Heart left ventricle (tissue), 13 donors: ENCODE data around the gene RNU5D-1.

ENCODE experiments used
- POLR2A ChIP-seq, 2 donors: fragments of 450-650 bp; IDR thresholded peaks; one replicate each; pipeline ENCODE4 v1.6.1; 2017; ENCODE audit warnings: antibody characterized with exemption in 2 of 2, mild to moderate bottlenecking in 2 of 2, moderate library complexity in 2 of 2
- TF ChIP-seq, protein P1 (sequence below), 12 donors: fragments of 200-600 bp; sonication (generic) in 4 of 12; IDR thresholded peaks; one replicate each; pipeline versions ENCODE4 v1.5.0 to v1.8.0; 2018 to 2022; ENCODE audit warnings: antibody characterized with exemption in 12 of 12, mild to moderate bottlenecking in 5 of 12
- donor health status: ischemic (EF 13 %, LVEDD 7.1; RV severe dilation, severe dysfunction).
- donor health status: DM: no; HTN: yes; CAD: no.
- donor health status: DM: no; HTN: no; CAD: no.
- donor health status: ischemic (EF 25% LVEDD 6.9; RV normal size, moderate dysfunction).
- donor health status: ischemic (EF 25% LVEDD 5.7; RV mildly dilated, moderate dysfunction).
- donor health status: ischemic (EF 35%, LVEDD 5.7; RV mildly dilated, moderate dysfunction).
- donor health status: nonischemic (EF 11% LVEDD 7.7; RV severe dilation, severe dysfunction).
- donor health status: DM: yes; HTN: yes; CAD: no.
- donor health status: PGD.
- donor health status: ischemic (EF 29% LVEDD 5.4; RV normal size, mild dysfunction).
- donor health status: nonischemic (EF 23%, LVEDD 6.1; RV moderate dilation, normal function).

DNA sequence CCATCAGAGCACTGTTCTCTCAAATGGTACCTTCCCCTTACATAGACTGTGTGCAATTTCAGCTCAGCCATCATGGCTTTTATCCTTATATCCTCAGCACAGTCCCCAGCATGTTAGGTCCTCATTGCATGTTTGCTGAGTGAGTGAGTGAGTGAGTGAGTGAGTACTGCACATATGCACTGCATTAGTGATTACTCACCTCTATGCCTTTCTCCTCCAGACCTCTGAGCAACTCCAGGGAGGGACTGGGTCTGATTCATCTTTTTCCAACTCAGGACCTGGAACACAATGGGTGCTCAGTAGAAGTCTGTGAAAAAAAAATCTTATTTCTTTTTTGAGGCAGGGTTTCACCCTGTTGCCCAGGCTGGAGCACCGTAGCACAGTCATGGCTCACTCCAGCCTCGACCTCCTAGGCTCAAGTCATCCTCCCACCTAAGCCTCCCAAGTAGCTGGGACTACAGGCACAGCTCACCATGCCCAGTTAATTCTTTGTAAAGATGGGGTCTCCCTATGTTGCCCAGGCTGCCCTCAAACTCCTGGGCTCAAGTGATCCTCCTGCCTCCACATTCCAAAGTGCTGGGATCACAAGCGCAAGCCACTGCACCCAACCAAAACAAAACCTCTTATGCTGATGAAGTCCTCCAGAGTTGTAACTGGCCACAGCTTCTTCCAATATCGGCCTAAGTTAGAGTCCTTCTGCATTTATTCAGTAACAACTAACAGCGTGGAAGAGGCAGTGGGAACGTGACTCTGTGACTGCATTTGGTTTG, 23.7 kb downstream of the RNU5D-1 start:
- TF ChIP-seq POLR2A (IDR thresholded peaks at IDR 0.05), result no peak
- TF ChIP-seq, protein P1, sequence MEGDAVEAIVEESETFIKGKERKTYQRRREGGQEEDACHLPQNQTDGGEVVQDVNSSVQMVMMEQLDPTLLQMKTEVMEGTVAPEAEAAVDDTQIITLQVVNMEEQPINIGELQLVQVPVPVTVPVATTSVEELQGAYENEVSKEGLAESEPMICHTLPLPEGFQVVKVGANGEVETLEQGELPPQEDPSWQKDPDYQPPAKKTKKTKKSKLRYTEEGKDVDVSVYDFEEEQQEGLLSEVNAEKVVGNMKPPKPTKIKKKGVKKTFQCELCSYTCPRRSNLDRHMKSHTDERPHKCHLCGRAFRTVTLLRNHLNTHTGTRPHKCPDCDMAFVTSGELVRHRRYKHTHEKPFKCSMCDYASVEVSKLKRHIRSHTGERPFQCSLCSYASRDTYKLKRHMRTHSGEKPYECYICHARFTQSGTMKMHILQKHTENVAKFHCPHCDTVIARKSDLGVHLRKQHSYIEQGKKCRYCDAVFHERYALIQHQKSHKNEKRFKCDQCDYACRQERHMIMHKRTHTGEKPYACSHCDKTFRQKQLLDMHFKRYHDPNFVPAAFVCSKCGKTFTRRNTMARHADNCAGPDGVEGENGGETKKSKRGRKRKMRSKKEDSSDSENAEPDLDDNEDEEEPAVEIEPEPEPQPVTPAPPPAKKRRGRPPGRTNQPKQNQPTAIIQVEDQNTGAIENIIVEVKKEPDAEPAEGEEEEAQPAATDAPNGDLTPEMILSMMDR (IDR thresholded peaks at IDR 0.05), result no peak
